Measurements from ENCODE around the gene PRF1. TPM values are rescaled to one million over a fixed set of nuclear protein-coding genes. Genes with fewer than 3 reads are reported as not detected.
A peak's percentile ranks its signal among the peaks of the same experiment; 100 is the strongest.
"Not testable (repeated sequence)": the region's sequence is repeated elsewhere in the genome, so short reads cannot be mapped to it uniquely, and the experiment has no call there.

PRF1 gene
- total and polyA plus RNA-seq, 8 donors = under 0.01 to 11.0 (median 1.4) TPM; not detected in 1

DNA sequence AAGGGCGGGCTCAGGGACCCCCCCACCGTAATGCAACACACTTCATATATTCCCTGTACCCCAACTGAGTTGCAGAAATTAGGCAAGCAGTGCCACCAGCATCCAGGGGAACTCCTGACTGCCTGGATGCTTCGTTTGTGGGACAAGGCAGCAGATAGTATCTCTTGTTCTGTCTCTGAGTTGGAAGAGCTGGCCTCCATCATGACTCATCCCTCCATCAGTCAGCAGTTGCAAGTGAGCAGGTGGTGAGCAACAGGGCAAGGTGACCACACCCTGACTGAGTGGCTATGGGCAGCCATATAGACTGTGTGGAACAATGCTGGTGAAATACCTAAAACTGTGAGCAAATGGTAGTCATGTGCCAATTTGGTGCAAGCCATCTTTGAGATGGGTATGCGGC is 47.0 kb upstream of the PRF1 start:
- peaks cover 0 to 12% (median 0%) of the 10 kb centered on the region in 4 donors for H3K4me1 ChIP-seq
- no peak overlapping the region for H3K4me3 ChIP-seq
- H3K36me3 ChIP-seq = no peaks in the 10 kb centered on the region
- H3K9me3 ChIP-seq = peaks cover 0 to 36% (median 14%) of the 10 kb centered on the region in 4 donors
- TF ChIP-seq POLR2A (IDR thresholded peaks at IDR 0.05) = no peak
- TF ChIP-seq POLR2AphosphoS5 (IDR thresholded peaks at IDR 0.05) = no peak
- no peak for TF ChIP-seq CTCF (IDR thresholded peaks at IDR 0.05)
- no peak for TF ChIP-seq EP300 (IDR thresholded peaks at IDR 0.05)
- no peak for DNase-seq
- 67 to 87% (median 72%) methylated on average over 4 of the region's 4 CpGs for WGBS, 5 donors
- no peaks in the 10 kb centered on the region for H3K27me3 ChIP-seq
- H3K27ac ChIP-seq = no peak overlapping the region
- intact Hi-C loops (cut with DNase I; ENCODE audit: low total_unique reads) = no loop called here

- intact Hi-C loops (cut with DNase I; ENCODE audit: low total_unique reads) = no loop called here
- TF ChIP-seq EP300 (IDR thresholded peaks at IDR 0.05) = no peak
- TF ChIP-seq POLR2A (IDR thresholded peaks at IDR 0.05) = no peak
- no peak for TF ChIP-seq CTCF (IDR thresholded peaks at IDR 0.05)
- 75 to 90% (median 85%) methylated on average over 3 of the region's 3 CpGs for WGBS, 5 donors
Measured at GRCh38 chr10:70648427-70648826, 45.9 kb upstream of the PRF1 start.

GRCh38 chr10:70647086-70647485 is 44.5 kb upstream of the PRF1 start:
- 56 to 88% (median 63%) methylated on average over 2 to 3 of the region's 3 CpGs for WGBS, 5 donors
- H3K9me3 ChIP-seq = peaks cover 0 to 36% (median 14%) of the 10 kb centered on the region in 4 donors
- TF ChIP-seq EP300 (IDR thresholded peaks at IDR 0.05) (no peak), POLR2A (IDR thresholded peaks at IDR 0.05) (no peak), POLR2AphosphoS5 (IDR thresholded peaks at IDR 0.05) (no peak), CTCF (IDR thresholded peaks at IDR 0.05) (no peak)
- no peaks in the 10 kb centered on the region for H3K27me3 ChIP-seq
- no peaks in the 10 kb centered on the region for H3K4me1 ChIP-seq
- no peak overlapping the region for H3K4me3 ChIP-seq
- H3K36me3 ChIP-seq = no peaks in the 10 kb centered on the region
- intact Hi-C loops (cut with DNase I; ENCODE audit: low total_unique reads) = no loop called here
- DNase-seq = no peak
- H3K27ac ChIP-seq = no peak overlapping the region

More at GRCh38 chr10:70648427-70648826, 45.9 kb upstream of the PRF1 start:
- peaks cover 0 to 36% (median 14%) of the 10 kb centered on the region in 4 donors for H3K9me3 ChIP-seq
- no peaks in the 10 kb centered on the region for H3K36me3 ChIP-seq
- H3K4me1 ChIP-seq = peaks cover 0 to 4% (median 0%) of the 10 kb centered on the region in 4 donors
- DNase-seq = no peak
- no peaks in the 10 kb centered on the region for H3K27me3 ChIP-seq
- no peak overlapping the region for H3K4me3 ChIP-seq
- no peak overlapping the region for H3K27ac ChIP-seq

GRCh38 chr10:70644959-70645358 is 42.4 kb upstream of the PRF1 start:
- H3K36me3 ChIP-seq; H3K27me3 ChIP-seq; H3K4me3 ChIP-seq; H3K4me1 ChIP-seq; intact Hi-C loops (cut with DNase I; ENCODE audit: low total_unique reads); H3K27ac ChIP-seq: not testable (repeated sequence)
- peaks cover 0 to 23% (median 14%) of the 10 kb centered on the region in 4 donors for H3K9me3 ChIP-seq
- peak in 1 of 2 donors; percentile 22 for DNase-seq
- 27 to 60% (median 33%) methylated on average over 7 to 8 of the region's 8 CpGs for WGBS, 5 donors

DNA sequence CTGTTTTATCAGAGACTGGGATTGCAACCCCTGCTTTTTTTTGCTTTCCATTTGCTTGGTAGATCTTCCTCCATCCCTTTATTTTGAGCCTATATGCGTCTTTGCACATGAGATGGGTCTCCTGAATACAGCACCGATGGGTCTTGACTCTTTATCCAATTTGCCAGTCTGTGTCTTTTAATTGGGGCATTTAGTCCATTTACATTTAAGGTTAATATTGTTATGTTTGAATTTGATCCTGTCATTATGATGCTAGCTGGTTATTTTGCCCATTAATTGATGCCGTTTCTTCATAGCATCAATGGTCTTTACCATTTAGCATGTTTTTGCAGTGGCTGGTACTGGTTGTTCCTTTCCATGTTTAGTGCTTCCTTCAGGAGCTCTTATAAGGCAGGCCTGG is 40.7 kb upstream of the PRF1 start:
- H3K36me3 ChIP-seq; DNase-seq; H3K4me3 ChIP-seq; intact Hi-C loops (cut with DNase I; ENCODE audit: low total_unique reads); H3K9me3 ChIP-seq; H3K27me3 ChIP-seq; H3K4me1 ChIP-seq; H3K27ac ChIP-seq: not testable (repeated sequence)
- WGBS, 5 donors = 88 to 94% (median 92%) methylated on average over 3 of the region's 3 CpGs

GRCh38 chr10:70639640-70640383 is 37.3 kb upstream of the PRF1 start:
- 80 to 88% (median 84%) methylated on average over 7 of the region's 7 CpGs for WGBS, 5 donors

GRCh38 chr10:70634515-70634914 is 32.0 kb upstream of the PRF1 start:
- DNase-seq; intact Hi-C loops (cut with DNase I; ENCODE audit: low total_unique reads); H3K36me3 ChIP-seq; H3K4me3 ChIP-seq; H3K4me1 ChIP-seq; H3K27me3 ChIP-seq; H3K9me3 ChIP-seq; H3K27ac ChIP-seq: not testable (repeated sequence)
- WGBS, 5 donors = 77 to 92% (median 85%) methylated on average over 5 of the region's 5 CpGs

More at GRCh38 chr10:70639640-70640383, 37.3 kb upstream of the PRF1 start:
- H3K4me1 ChIP-seq; H3K36me3 ChIP-seq; H3K4me3 ChIP-seq; H3K27me3 ChIP-seq; intact Hi-C loops (cut with DNase I; ENCODE audit: low total_unique reads); DNase-seq; H3K9me3 ChIP-seq; H3K27ac ChIP-seq: not testable (repeated sequence)
